ENCODE results near the gene TTLL12. TPM values are rescaled to one million over a fixed set of nuclear protein-coding genes. Genes with fewer than 3 reads are reported as not detected.
A peak's percentile ranks its signal among the peaks of the same experiment; 100 is the strongest.

The TTLL12 gene
- total and polyA plus RNA-seq, 4 donors, result 12.2 to 16.4 (median 13.4) TPM

DNA sequence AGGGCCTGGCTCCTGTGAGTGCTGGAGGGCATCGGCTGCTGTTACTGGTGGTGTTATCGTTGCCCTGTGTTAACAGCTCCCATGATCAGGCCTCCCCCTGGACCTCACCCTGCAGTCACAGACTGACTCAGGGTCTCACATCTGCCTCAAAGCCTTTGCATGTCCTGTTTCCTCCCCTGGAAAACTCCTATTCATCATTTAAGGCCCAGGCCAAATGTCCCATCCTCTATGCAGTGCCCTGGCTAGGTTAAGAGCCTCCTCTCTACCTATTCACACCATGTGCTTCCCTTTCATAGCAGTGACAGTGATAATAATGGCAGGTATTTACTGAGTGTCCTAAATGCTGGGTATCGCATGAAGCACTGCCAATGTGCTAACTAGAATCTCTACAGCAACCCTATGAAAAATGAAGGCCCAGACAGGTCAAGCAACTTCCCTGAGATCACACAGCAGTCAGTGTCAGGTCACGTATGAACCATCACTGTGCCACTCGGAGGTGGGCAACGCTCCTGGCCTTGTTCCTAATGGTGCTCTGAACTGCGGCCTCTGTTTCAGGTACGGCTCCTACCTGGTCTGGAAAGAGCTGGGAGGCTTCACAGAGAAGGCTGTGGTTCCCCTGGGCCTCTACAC lies 26.3 kb downstream of the TTLL12 start:
- DNase-seq (no peak), ATAC-seq (ENCODE audit: low FRiP score) (no peak)
- H3K36me3 ChIP-seq (ENCODE audit: control insufficient read depth in 1 of 2, insufficient read depth in 2 of 2, low read length in 1 of 2), result peaks cover 0 to 1% of the 10 kb centered on the region in 2 donors
- H3K4me3 ChIP-seq (ENCODE audit: low read length in 2 of 2), result no peak overlapping the region
- H3K4me1 ChIP-seq (ENCODE audit: control insufficient read depth in 1 of 2, insufficient read depth in 2 of 2, low read length in 2 of 2), result no peaks in the 10 kb centered on the region
- no peak overlapping the region for H3K27ac ChIP-seq (ENCODE audit: low read depth in 1 of 2, low read length in 2 of 2)
- H3K27me3 ChIP-seq (ENCODE audit: control insufficient read depth in 1 of 2, insufficient read depth in 2 of 2, low read length in 1 of 2), result no peaks in the 10 kb centered on the region
- intact Hi-C loops (cut with DNase I), result no loop called here
- H3K9me3 ChIP-seq (ENCODE audit: control insufficient read depth, low read length), result no peaks in the 10 kb centered on the region
- WGBS, 2 donors, result 92 to 94% methylated on average over 8 of the region's 8 CpGs

DNA sequence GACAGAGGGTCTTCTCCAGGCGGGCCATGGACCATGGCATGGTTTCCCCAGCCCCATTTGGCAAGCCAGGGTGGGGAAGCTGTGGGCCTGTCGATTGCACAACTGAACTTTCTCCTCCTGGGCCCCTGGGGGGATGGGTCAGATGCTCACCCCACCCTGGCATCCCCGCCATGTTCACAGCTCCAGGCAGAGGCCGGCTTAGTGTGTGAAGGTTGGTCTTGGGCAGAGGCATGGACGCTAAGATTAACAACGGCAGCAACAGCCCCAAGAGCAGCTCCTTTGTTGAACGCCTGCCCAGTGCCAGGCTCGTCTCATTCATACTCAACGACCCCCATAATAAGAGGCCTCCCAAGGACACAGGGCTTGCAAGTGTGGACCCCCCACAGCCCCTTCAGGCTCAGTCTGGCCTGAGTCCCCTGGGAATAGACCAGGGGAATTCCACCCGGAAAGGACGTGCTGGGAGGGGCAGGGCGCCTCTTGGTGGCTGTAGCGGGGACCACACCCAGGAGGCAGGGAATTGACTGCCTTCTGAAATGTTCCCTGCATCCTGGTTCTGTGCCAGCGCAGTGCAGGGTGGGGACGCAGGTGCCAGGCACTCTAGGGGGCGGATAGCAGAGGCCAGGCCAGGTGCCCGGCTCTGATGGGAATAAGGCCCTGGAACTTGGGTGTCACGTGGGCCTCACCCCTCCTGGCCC lies 27.3 kb downstream of the TTLL12 start:
- H3K9me3 ChIP-seq (ENCODE audit: control insufficient read depth, low read length), result no peaks in the 10 kb centered on the region
- no peak overlapping the region for H3K4me3 ChIP-seq (ENCODE audit: low read length in 2 of 2)
- peaks cover 0 to 1% of the 10 kb centered on the region in 2 donors for H3K36me3 ChIP-seq (ENCODE audit: control insufficient read depth in 1 of 2, insufficient read depth in 2 of 2, low read length in 1 of 2)
- H3K27ac ChIP-seq (ENCODE audit: low read depth in 1 of 2, low read length in 2 of 2), result no peak overlapping the region
- DNase-seq (peak in 1 of 2 donors; percentile 49), ATAC-seq (ENCODE audit: low FRiP score) (no peak)
- intact Hi-C loops (cut with DNase I), result no loop called here
- WGBS, 2 donors, result 73 to 80% methylated on average over 18 of the region's 18 CpGs
- H3K27me3 ChIP-seq (ENCODE audit: control insufficient read depth in 1 of 2, insufficient read depth in 2 of 2, low read length in 1 of 2), result no peaks in the 10 kb centered on the region
- H3K4me1 ChIP-seq (ENCODE audit: control insufficient read depth in 1 of 2, insufficient read depth in 2 of 2, low read length in 2 of 2), result no peaks in the 10 kb centered on the region

DNA sequence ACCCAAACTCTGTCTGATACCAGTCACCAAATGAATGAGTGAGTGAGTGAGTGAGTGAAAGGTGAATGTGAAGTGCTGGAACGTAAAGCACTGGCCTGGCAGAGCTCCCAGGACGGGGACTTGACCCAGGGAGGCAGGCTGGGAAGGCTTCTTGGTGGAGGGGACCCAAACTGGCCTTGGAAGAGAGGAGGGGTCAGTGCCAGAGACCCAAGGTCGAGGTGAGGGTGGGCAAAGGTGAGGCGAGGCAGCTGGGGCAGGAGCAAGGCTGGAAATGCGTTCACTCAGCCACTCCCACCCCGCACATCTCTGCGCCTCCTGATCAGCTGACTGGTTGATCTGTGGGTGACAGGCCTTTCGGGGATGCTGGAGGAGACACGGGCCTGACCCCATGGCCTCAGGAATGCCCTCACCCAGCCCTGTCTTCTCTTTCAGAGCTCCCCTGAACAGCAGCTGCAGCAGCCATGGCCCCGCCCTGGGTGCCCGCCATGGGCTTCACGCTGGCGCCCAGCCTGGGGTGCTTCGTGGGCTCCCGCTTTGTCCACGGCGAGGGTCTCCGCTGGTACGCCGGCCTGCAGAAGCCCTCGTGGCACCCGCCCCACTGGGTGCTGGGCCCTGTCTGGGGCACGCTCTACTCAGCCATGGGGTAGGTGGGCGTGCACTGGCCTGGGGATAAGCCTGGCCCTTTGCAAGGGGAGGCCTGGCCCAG lies 28.0 kb downstream of the TTLL12 start:
- no peak for ATAC-seq (ENCODE audit: low FRiP score)
- H3K4me3 ChIP-seq (ENCODE audit: low read length in 2 of 2), result no peak overlapping the region
- intact Hi-C loops (cut with DNase I), result no loop called here
- no peak for DNase-seq
- H3K36me3 ChIP-seq (ENCODE audit: control insufficient read depth in 1 of 2, insufficient read depth in 2 of 2, low read length in 1 of 2), result peaks cover 0 to 1% of the 10 kb centered on the region in 2 donors
- no peaks in the 10 kb centered on the region for H3K4me1 ChIP-seq (ENCODE audit: control insufficient read depth in 1 of 2, insufficient read depth in 2 of 2, low read length in 2 of 2)
- 90 to 91% methylated on average over 24 of the region's 24 CpGs for WGBS, 2 donors
- H3K9me3 ChIP-seq (ENCODE audit: control insufficient read depth, low read length), result no peaks in the 10 kb centered on the region
- no peak overlapping the region for H3K27ac ChIP-seq (ENCODE audit: low read depth in 1 of 2, low read length in 2 of 2)
- H3K27me3 ChIP-seq (ENCODE audit: control insufficient read depth in 1 of 2, insufficient read depth in 2 of 2, low read length in 1 of 2), result no peaks in the 10 kb centered on the region

DNA sequence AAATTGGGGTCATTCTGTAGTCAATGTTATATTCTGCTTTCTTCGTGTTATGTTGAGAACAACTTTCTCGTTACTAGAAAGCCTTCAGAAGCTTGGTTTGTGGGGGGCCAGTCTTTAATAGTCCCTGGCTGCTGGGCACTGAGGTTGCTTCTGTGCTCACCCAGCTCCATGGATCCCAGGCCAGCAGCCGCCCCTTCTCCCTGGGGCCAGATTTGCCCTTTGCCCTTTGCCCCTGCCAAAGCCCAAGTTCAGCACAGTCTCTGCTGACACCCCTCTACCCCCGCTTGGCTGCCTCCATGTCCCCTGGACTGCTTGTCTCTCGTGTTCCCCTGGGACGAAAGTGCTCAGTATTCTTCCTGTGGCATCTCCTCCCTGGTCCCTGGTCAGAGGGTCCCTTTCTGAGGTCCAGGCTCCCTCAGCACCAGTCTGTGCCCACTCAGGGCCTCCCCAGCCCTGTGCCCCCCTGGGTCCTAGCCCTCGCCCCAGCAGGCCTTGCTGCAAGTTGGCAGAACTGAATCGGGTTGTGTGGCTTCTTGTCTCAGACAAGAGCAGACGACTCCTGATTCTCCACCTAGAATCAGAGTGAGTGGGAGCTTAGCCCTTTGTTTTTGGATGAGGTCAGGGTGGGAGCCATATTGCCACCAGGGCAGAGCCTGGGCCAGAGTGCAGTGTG lies 28.9 kb downstream of the TTLL12 start:
- H3K4me3 ChIP-seq (ENCODE audit: low read length in 2 of 2), result no peak overlapping the region
- H3K36me3 ChIP-seq (ENCODE audit: control insufficient read depth in 1 of 2, insufficient read depth in 2 of 2, low read length in 1 of 2), result peaks cover 0 to 1% of the 10 kb centered on the region in 2 donors
- intact Hi-C loops (cut with DNase I), result no loop called here
- DNase-seq, result no peak
- H3K27ac ChIP-seq (ENCODE audit: low read depth in 1 of 2, low read length in 2 of 2), result no peak overlapping the region
- H3K9me3 ChIP-seq (ENCODE audit: control insufficient read depth, low read length), result no peaks in the 10 kb centered on the region
- no peaks in the 10 kb centered on the region for H3K4me1 ChIP-seq (ENCODE audit: control insufficient read depth in 1 of 2, insufficient read depth in 2 of 2, low read length in 2 of 2)
- WGBS, 2 donors, result 80% methylated on average over 9 of the region's 9 CpGs
- no peak for ATAC-seq (ENCODE audit: low FRiP score)
- H3K27me3 ChIP-seq (ENCODE audit: control insufficient read depth in 1 of 2, insufficient read depth in 2 of 2, low read length in 1 of 2), result no peaks in the 10 kb centered on the region

DNA sequence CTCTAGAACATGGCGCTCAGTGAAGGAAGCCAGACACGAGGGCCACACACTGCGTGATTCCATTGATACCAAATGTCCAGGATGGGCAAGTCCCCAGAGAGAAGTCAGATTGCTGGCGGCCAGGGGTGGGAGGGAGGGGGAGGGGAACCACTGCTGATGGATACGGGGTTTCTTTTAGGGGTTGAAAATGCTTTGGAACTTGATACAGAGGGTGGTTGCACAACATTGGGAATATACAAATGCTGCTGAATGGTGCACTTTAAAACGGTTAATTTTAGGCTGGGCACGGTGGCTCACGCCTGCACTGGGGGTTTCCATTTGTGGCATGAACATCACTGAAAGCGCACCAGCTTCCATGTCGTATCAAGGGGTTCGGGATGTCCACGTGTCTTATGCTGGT lies 30.5 kb downstream of the TTLL12 start:
- 87 to 88% methylated on average over 12 of the region's 12 CpGs for WGBS, 2 donors

DNA sequence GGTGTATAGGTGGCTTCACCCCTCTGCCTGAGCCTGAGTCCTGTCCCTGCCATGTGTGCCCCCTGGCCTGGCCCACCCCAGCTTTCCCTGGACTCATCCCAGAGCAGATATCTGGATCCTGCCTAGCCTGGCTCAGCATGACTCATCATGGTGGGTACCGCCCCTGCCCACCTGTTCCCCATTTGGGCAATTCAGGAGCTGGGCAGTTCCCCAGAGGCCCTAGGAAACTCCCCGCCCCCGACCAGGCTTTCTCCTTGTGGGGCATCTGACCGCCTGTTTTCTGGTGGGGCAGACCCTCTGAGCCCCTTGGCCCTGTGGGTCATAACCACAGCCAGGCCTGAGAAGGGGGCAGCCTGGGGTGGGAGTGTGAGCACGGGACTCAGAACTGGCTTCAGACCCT lies 31.1 kb downstream of the TTLL12 start:
- no peaks in the 10 kb centered on the region for H3K27me3 ChIP-seq (ENCODE audit: control insufficient read depth in 1 of 2, insufficient read depth in 2 of 2, low read length in 1 of 2)
- no peaks in the 10 kb centered on the region for H3K4me1 ChIP-seq (ENCODE audit: control insufficient read depth in 1 of 2, insufficient read depth in 2 of 2, low read length in 2 of 2)
- no peak for DNase-seq
- no peak for ATAC-seq (ENCODE audit: low FRiP score)
- H3K27ac ChIP-seq (ENCODE audit: low read depth in 1 of 2, low read length in 2 of 2), result no peak overlapping the region
- intact Hi-C loops (cut with DNase I), result no loop called here
- no peak overlapping the region for H3K4me3 ChIP-seq (ENCODE audit: low read length in 2 of 2)
- H3K36me3 ChIP-seq (ENCODE audit: control insufficient read depth in 1 of 2, insufficient read depth in 2 of 2, low read length in 1 of 2), result no peaks in the 10 kb centered on the region
- H3K9me3 ChIP-seq (ENCODE audit: control insufficient read depth, low read length), result no peaks in the 10 kb centered on the region
- WGBS, 2 donors, result 89 to 90% methylated on average over 5 of the region's 5 CpGs

More for the DNA sequence above, 30.5 kb downstream of the TTLL12 start:
- H3K4me1 ChIP-seq (ENCODE audit: control insufficient read depth in 1 of 2, insufficient read depth in 2 of 2, low read length in 2 of 2), result no peaks in the 10 kb centered on the region
- ATAC-seq (ENCODE audit: low FRiP score) (no peak), DNase-seq (no peak)
- H3K36me3 ChIP-seq (ENCODE audit: control insufficient read depth in 1 of 2, insufficient read depth in 2 of 2, low read length in 1 of 2), result no peaks in the 10 kb centered on the region
- no peaks in the 10 kb centered on the region for H3K9me3 ChIP-seq (ENCODE audit: control insufficient read depth, low read length)
- H3K27ac ChIP-seq (ENCODE audit: low read depth in 1 of 2, low read length in 2 of 2), result no peak overlapping the region
- H3K27me3 ChIP-seq (ENCODE audit: control insufficient read depth in 1 of 2, insufficient read depth in 2 of 2, low read length in 1 of 2), result no peaks in the 10 kb centered on the region
- no peak overlapping the region for H3K4me3 ChIP-seq (ENCODE audit: low read length in 2 of 2)
- intact Hi-C loops (cut with DNase I), result no loop called here

DNA sequence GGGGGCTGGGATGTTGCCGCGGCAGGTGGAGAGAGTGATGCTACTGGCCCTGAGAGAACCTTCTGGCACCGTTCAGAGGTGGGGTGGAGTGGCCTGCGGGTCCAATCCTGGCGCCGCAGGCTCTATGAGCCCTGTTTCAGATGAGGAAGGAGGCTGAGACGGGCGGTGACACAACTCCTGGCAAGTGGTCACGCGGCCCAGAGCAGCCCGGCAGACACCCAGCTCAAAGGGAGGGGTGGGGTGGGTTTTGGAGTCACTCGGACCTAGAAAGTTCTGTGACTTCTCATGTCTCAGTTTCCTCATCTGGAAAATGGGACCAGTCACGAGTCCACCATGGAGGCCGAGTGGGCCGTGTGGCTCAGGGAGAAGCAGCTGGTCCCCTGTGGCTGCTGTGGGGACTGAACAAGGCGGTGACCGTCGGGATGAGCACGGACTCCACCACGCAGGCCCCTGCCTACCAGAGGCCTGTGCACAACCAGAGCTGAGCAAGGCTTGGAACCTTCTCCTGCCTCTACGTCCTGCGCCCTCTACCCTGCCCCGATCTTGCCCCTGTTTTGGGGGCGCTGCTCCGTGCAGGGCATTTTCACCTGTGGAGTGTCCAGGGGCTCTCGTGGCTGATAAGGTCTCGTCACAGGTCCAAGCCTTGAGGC lies 31.9 kb downstream of the TTLL12 start:
- no peak for ATAC-seq (ENCODE audit: low FRiP score)
- 91 to 95% methylated on average over 25 to 27 of the region's 27 CpGs for WGBS, 2 donors
- peak in 1 of 2 donors; percentile 88 for DNase-seq
- no peak overlapping the region for H3K27ac ChIP-seq (ENCODE audit: low read depth in 1 of 2, low read length in 2 of 2)
- H3K4me3 ChIP-seq (ENCODE audit: low read length in 2 of 2), result no peak overlapping the region
- no peaks in the 10 kb centered on the region for H3K9me3 ChIP-seq (ENCODE audit: control insufficient read depth, low read length)
- no peaks in the 10 kb centered on the region for H3K4me1 ChIP-seq (ENCODE audit: control insufficient read depth in 1 of 2, insufficient read depth in 2 of 2, low read length in 2 of 2)
- H3K36me3 ChIP-seq (ENCODE audit: control insufficient read depth in 1 of 2, insufficient read depth in 2 of 2, low read length in 1 of 2), result no peaks in the 10 kb centered on the region
- intact Hi-C loops (cut with DNase I), result no loop called here
- no peaks in the 10 kb centered on the region for H3K27me3 ChIP-seq (ENCODE audit: control insufficient read depth in 1 of 2, insufficient read depth in 2 of 2, low read length in 1 of 2)

DNA sequence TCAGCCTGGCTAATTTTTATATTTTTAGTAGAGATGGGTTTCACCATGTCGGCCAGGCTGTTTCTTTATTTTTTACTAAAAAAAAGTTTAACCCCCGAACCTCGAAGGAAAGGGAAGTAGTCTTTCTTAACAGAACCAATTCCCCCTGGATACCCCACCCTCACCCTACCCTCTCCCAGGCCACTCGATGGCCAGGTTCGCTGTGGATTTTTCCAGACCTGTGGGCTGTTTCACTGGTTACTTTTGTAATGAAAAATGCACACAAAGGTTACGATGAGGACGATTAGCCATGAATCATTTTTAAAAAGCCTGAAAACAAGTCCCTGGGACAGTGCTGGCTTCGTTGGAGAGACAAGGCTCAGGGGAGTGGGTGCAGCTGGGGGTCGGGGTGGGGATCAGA lies 33.0 kb downstream of the TTLL12 start:
- Histone ChIP-seq H3K27ac (ENCODE audit: low read depth in 1 of 2, low read length in 2 of 2) (no peak overlapping the region), H3K4me3 (ENCODE audit: low read length in 2 of 2) (no peak overlapping the region), H3K36me3 (ENCODE audit: control insufficient read depth in 1 of 2, insufficient read depth in 2 of 2, low read length in 1 of 2) (no peaks in the 10 kb centered on the region), H3K27me3 (ENCODE audit: control insufficient read depth in 1 of 2, insufficient read depth in 2 of 2, low read length in 1 of 2) (no peaks in the 10 kb centered on the region), H3K9me3 (ENCODE audit: control insufficient read depth, low read length) (no peaks in the 10 kb centered on the region), H3K4me1 (ENCODE audit: control insufficient read depth in 1 of 2, insufficient read depth in 2 of 2, low read length in 2 of 2) (no peaks in the 10 kb centered on the region)
- ATAC-seq (ENCODE audit: low FRiP score) (no peak), DNase-seq (no peak)
- intact Hi-C loops (cut with DNase I), result loop anchor here in 1 of 2 donors (2.0 kb wide), 1 partner anchor 33 kb away; the partner anchor contains the start of gene TTLL12
- WGBS, 2 donors, result 63 to 65% methylated on average over 9 of the region's 9 CpGs

Data from aorta (tissue), 5 donors.